GM19372 (cell line): ENCODE results near the gene ADAM21.
"Not testable (repeated sequence)": the region's sequence is repeated elsewhere in the genome, so short reads cannot be mapped to it uniquely, and the experiment has no call there.

ENCODE experiments used
- ATAC-seq: cut with Tn5 transposase; IDR thresholded peaks from one replicate; pipeline ENCODE4 v1.9.1; 2021; ENCODE audit warnings: mild to moderate bottlenecking, low read depth, moderate library complexity; ENCODE audit not compliant: unreplicated experiment

ADAM21 gene

DNA sequence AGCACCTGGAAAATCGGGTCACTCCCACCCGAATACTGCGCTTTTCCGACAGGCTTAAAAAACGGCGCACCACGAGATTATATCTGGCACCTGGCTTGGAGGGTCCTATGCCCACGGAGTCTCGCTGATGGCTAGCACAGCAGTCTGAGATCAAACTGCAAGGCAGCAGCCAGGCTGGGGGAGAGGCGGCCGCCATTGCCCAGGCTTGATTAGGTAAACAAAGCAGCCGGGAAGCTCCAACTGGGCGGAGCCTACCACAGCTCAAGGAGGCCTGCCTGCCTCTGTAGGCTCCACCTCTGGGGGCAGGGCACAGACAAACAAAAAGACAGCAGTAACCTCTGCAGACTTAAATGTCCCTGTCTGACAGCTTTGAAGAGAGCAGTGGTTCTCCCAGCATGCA, 23.5 kb downstream of the ADAM21 start:
- ATAC-seq, result not testable (repeated sequence)

DNA sequence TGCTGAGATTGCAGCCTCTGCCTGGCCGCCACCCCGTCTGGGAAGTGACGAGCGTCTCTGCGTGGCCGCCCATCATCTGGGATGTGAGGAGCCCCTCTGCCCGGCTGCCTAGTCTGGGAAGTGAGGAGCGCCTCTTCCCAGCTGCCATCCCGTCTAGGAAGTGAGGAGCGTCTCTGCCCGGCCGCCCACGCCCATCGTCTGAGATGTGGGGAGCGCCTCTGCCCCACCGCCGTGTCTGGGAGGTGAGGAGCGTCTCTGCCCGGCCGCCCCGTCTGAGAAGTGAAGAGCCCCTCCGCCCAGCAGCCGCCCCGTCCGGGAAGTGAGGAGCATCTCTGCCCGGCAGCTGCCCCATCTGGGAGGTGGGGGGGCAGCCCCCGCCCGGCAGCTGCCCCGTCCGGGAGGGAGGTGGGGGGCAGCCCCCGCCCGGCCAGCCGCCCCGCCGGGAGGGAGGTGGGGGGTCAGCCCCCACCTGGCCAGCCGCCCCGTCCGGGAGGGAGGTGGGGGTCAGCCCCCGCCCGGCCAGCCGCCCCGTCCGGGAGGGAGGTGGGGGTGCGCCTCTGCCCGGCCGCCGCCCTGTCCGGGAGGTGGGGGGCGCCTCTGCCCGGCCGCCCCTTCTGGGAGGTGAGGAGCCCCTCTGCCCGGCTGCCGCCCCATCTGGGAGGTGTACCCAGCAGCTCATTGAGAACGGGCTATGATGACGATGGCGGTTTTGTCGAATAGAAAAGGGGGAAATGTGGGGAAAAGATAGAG, 25.6 kb downstream of the ADAM21 start:
- not testable (repeated sequence) for ATAC-seq

DNA sequence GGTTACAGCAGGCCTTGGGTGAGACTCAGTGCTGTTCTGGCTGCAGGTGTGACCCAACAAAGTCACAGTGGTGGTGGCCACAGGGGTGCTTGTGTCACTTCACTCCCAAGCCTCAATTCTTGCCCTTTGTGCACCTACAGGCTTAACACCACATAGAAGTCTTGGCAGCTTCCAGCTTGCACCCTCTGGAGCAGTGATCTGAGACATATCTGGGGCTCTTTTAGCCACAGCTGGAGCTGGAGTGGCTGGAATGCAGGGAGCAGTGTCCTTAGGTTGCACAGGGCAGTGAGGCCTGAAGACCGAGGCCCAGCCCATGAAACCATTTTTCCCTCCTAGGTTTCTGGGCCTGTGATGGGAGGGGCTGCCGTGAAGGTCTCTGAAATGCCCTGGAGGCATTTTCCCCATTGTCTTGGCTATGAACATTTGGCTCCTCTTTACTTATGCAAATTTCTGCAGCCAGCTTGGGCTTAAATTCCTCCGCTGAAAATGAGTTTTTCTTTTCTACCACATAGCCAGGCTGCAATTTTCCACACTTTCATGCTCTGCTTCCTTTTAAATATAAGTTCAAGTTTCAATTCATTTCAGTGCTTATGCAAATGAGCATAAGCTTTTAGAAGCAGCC, 37.7 kb downstream of the ADAM21 start:
- ATAC-seq, result no peak

DNA sequence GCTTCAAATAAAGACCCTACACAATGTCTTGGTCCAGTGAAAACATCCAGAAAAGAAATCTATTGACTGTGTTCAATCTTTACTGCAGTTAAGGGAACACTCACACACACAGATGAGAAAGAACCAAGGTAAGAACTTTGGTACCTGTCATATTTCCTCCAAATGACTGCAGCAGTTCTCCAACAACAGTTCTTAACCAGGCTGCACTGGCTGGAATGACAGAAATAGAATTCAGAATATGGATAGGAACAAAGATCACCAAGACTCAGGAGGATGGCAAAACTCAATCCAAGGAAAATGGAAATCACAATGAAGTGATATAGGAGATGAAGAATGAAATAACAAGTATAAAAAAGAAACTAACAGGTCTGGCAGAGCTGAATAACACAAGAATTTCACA, 46.2 kb downstream of the ADAM21 start:
- ATAC-seq, result no peak
